Activated naive CD4-positive, alpha-beta T cell treated with anti-CD3 and anti-CD28 coated beads, Interleukin-2, amount 10 ng/mL, durations not matched to agents 7 days and 5 days (primary cell): ENCODE results near the gene PSMD4.
A peak's percentile ranks its signal among the peaks of the same experiment; 100 is the strongest.

Experiments
- CTCF ChIA-PET: fragments of 350-600 bp; sonication (Branson Sonifier 250); formaldehyde crosslinking; loops from one replicate; lab custom pipeline; 2021; ENCODE audit warnings: antibody characterized with exemption; lab: Charles Lee
- DNase-seq: peaks from one replicate; pipeline ENCODE4 v3.0.0-alpha.2; 2020
- H3K27ac Mint-ChIP-seq: one replicate; pipeline ENCODE4 v1.8.0; 2021; ENCODE audit warnings: mild to moderate bottlenecking, moderate library complexity, mixed read lengths
- H3K27me3 Mint-ChIP-seq: one replicate; pipeline ENCODE4 v1.8.0; 2021; ENCODE audit warnings: mild to moderate bottlenecking, mixed read lengths
- H3K36me3 Mint-ChIP-seq: one replicate; pipeline ENCODE4 v1.8.0; 2021; ENCODE audit warnings: mixed read lengths
- H3K4me1 Mint-ChIP-seq: one replicate; pipeline ENCODE4 v1.8.0; 2021; ENCODE audit warnings: mixed read lengths
- H3K4me3 Mint-ChIP-seq: one replicate; pipeline ENCODE4 v1.8.0; 2021; ENCODE audit warnings: mild to moderate bottlenecking, moderate library complexity, mixed read lengths
- H3K9me3 Mint-ChIP-seq: one replicate; pipeline ENCODE4 v1.8.0; 2021; ENCODE audit warnings: mixed read lengths

PSMD4 gene

GRCh38 chr1:151294742-151295462 is 40.4 kb downstream of the PSMD4 start:
- Mint-ChIP-seq H3K36me3 (peaks cover 53% of the 10 kb centered on the region), H3K4me1 (no peaks in the 10 kb centered on the region), H3K27me3 (no peaks in the 10 kb centered on the region), H3K4me3 (no peak overlapping the region), H3K27ac (peak overlapping the region; percentile 37), H3K9me3 (no peaks in the 10 kb centered on the region)
- CTCF ChIA-PET: interaction anchor here (0.6 to 1.7 kb wide), 7 partner anchors 9 to 315 kb away, joined by 3 to 9 read pairs (median 3); no protein-coding TSS in a partner anchor
- no peak for DNase-seq

GRCh38 chr1:151309811-151310323 is 55.3 kb downstream of the PSMD4 start:
- CTCF ChIA-PET: interaction anchor here (1.5 to 4.7 kb wide), 3 partner anchors 9 to 30 kb away, joined by 7 to 40 read pairs (median 39); no protein-coding TSS in a partner anchor
- Mint-ChIP-seq H3K4me3 (no peak overlapping the region), H3K27me3 (no peaks in the 10 kb centered on the region), H3K27ac (no peak overlapping the region), H3K4me1 (peaks cover 19% of the 10 kb centered on the region), H3K36me3 (peaks cover 58% of the 10 kb centered on the region), H3K9me3 (no peaks in the 10 kb centered on the region)
- no peak for DNase-seq

GRCh38 chr1:151311011-151311410 is 56.5 kb downstream of the PSMD4 start:
- Mint-ChIP-seq H3K4me1 (peaks cover 19% of the 10 kb centered on the region), H3K4me3 (no peak overlapping the region)
- CTCF ChIA-PET: interaction anchor here (0.6 to 4.7 kb wide), 6 partner anchors 9 to 70 kb away, joined by 3 to 40 read pairs (median 6); partner anchors contain the start of gene PI4KB

GRCh38 chr1:151311589-151312331 is 57.2 kb downstream of the PSMD4 start:
- no peaks in the 10 kb centered on the region for H3K27me3 Mint-ChIP-seq
- peak overlapping the region; percentile 60 for H3K27ac Mint-ChIP-seq
- H3K4me3 Mint-ChIP-seq: no peak overlapping the region
- H3K36me3 Mint-ChIP-seq: peaks cover 55% of the 10 kb centered on the region
- CTCF ChIA-PET: interaction anchor here (0.9 to 4.7 kb wide), 6 partner anchors 9 to 31 kb away, joined by 3 to 40 read pairs (median 4); partner anchors contain the start of gene PI4KB
- H3K9me3 Mint-ChIP-seq: no peaks in the 10 kb centered on the region
- peaks cover 19% of the 10 kb centered on the region for H3K4me1 Mint-ChIP-seq
- peak; percentile 44 for DNase-seq

More at GRCh38 chr1:151311011-151311410, 56.5 kb downstream of the PSMD4 start:
- H3K27ac Mint-ChIP-seq: no peak overlapping the region
- H3K36me3 Mint-ChIP-seq: peaks cover 55% of the 10 kb centered on the region
- no peaks in the 10 kb centered on the region for H3K27me3 Mint-ChIP-seq
- DNase-seq: no peak
- H3K9me3 Mint-ChIP-seq: no peaks in the 10 kb centered on the region

- no peak for DNase-seq
- Mint-ChIP-seq H3K27ac (no peak overlapping the region), H3K4me1 (peaks cover 19% of the 10 kb centered on the region), H3K9me3 (no peaks in the 10 kb centered on the region), H3K4me3 (no peak overlapping the region), H3K36me3 (peaks cover 50% of the 10 kb centered on the region), H3K27me3 (no peaks in the 10 kb centered on the region)
- CTCF ChIA-PET: interaction anchor here (1.0 to 4.7 kb wide), 4 partner anchors 11 to 31 kb away, joined by 4 to 40 read pairs (median 22); no protein-coding TSS in a partner anchor
Observed at GRCh38 chr1:151312411-151312810, 57.9 kb downstream of the PSMD4 start.

GRCh38 chr1:151312826-151313225 is 58.3 kb downstream of the PSMD4 start:
- Mint-ChIP-seq H3K9me3 (no peaks in the 10 kb centered on the region), H3K36me3 (peaks cover 48% of the 10 kb centered on the region), H3K4me1 (peaks cover 19% of the 10 kb centered on the region), H3K27me3 (no peaks in the 10 kb centered on the region), H3K4me3 (no peak overlapping the region), H3K27ac (no peak overlapping the region)
- no peak for DNase-seq
- CTCF ChIA-PET: interaction anchor here (1.7 to 4.7 kb wide), 3 partner anchors 12 to 27 kb away, joined by 5 to 40 read pairs (median 39); partner anchors contain the start of gene PI4KB

GRCh38 chr1:151313501-151313900 is 59.0 kb downstream of the PSMD4 start:
- H3K27me3 Mint-ChIP-seq: no peaks in the 10 kb centered on the region
- H3K4me3 Mint-ChIP-seq: no peak overlapping the region
- no peak overlapping the region for H3K27ac Mint-ChIP-seq
- CTCF ChIA-PET: interaction anchor here (1.7 to 4.7 kb wide), 3 partner anchors 13 to 26 kb away, joined by 5 to 40 read pairs (median 39); partner anchors contain the start of gene PI4KB
- H3K36me3 Mint-ChIP-seq: peaks cover 42% of the 10 kb centered on the region
- H3K9me3 Mint-ChIP-seq: no peaks in the 10 kb centered on the region
- H3K4me1 Mint-ChIP-seq: peaks cover 19% of the 10 kb centered on the region
- no peak for DNase-seq

- Mint-ChIP-seq H3K27ac (no peak overlapping the region), H3K4me1 (peaks cover 19% of the 10 kb centered on the region), H3K36me3 (peaks cover 41% of the 10 kb centered on the region), H3K4me3 (no peak overlapping the region), H3K27me3 (no peaks in the 10 kb centered on the region), H3K9me3 (no peaks in the 10 kb centered on the region)
- CTCF ChIA-PET: interaction anchor here (1.0 to 4.7 kb wide), 3 partner anchors 13 to 26 kb away, joined by 5 to 39 read pairs (median 6); partner anchors contain the start of gene PI4KB
- DNase-seq: no peak
Observed at GRCh38 chr1:151314137-151314875, 59.8 kb downstream of the PSMD4 start.

GRCh38 chr1:151315565-151316235 is 61.2 kb downstream of the PSMD4 start:
- H3K27me3 Mint-ChIP-seq: no peaks in the 10 kb centered on the region
- no peaks in the 10 kb centered on the region for H3K9me3 Mint-ChIP-seq
- peaks cover 49% of the 10 kb centered on the region for H3K36me3 Mint-ChIP-seq
- H3K4me3 Mint-ChIP-seq: no peak overlapping the region
- H3K4me1 Mint-ChIP-seq: peaks cover 19% of the 10 kb centered on the region
- CTCF ChIA-PET: interaction anchor here (1.0 to 1.8 kb wide), 2 partner anchors 11 to 18 kb away, joined by 3 to 5 read pairs; partner anchors contain the start of gene PI4KB
- no peak overlapping the region for H3K27ac Mint-ChIP-seq
- DNase-seq: no peak
